GM12872 (cell line): ENCODE results near the gene PRSS36.

Experiments used
- TF ChIP-seq, protein P1 (sequence below): IDR thresholded peaks from 3 replicates; pipeline ENCODE4 v1.5.1; 2011; ENCODE audit warnings: low read depth, mild to moderate bottlenecking, low read length, moderate library complexity; ENCODE audit not compliant: insufficient read depth

Gene PRSS36

DNA sequence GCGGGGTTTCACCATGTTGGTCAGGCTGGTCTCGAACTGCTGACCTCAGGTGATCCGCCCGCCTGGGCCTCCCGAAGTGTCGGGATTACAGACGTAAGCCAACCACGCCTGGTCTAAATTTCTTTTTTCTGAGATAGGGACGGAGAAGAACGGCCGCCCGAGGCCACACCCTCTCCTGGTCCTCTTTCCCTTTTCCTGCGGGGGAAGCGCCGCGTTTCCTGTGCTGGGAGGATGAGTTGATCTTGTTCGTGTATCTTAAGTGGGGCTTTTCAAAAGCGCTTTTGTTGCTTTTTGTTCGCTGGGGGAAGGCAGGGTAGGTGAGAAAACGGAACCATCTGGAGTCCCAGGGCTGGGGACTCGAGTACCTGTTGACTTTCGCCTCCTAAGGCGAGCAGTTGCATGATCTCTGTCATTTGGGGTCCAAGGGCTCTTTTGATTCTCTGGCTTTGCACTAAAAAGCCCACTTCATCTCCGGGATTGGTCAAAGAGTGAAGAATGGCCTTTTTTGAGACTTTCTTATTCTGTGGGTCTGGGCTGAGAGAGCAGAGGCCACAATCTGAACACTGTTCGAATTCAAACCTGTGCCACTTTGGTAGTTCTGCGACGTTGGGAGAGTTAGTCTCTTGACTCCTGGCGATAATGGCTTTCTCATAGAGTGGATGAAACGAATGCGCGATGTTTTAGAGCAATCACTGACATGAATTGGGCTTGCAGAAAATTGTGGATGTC, 31.4 kb upstream of the PRSS36 start:
- TF ChIP-seq, protein P1, sequence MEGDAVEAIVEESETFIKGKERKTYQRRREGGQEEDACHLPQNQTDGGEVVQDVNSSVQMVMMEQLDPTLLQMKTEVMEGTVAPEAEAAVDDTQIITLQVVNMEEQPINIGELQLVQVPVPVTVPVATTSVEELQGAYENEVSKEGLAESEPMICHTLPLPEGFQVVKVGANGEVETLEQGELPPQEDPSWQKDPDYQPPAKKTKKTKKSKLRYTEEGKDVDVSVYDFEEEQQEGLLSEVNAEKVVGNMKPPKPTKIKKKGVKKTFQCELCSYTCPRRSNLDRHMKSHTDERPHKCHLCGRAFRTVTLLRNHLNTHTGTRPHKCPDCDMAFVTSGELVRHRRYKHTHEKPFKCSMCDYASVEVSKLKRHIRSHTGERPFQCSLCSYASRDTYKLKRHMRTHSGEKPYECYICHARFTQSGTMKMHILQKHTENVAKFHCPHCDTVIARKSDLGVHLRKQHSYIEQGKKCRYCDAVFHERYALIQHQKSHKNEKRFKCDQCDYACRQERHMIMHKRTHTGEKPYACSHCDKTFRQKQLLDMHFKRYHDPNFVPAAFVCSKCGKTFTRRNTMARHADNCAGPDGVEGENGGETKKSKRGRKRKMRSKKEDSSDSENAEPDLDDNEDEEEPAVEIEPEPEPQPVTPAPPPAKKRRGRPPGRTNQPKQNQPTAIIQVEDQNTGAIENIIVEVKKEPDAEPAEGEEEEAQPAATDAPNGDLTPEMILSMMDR: no peak

DNA sequence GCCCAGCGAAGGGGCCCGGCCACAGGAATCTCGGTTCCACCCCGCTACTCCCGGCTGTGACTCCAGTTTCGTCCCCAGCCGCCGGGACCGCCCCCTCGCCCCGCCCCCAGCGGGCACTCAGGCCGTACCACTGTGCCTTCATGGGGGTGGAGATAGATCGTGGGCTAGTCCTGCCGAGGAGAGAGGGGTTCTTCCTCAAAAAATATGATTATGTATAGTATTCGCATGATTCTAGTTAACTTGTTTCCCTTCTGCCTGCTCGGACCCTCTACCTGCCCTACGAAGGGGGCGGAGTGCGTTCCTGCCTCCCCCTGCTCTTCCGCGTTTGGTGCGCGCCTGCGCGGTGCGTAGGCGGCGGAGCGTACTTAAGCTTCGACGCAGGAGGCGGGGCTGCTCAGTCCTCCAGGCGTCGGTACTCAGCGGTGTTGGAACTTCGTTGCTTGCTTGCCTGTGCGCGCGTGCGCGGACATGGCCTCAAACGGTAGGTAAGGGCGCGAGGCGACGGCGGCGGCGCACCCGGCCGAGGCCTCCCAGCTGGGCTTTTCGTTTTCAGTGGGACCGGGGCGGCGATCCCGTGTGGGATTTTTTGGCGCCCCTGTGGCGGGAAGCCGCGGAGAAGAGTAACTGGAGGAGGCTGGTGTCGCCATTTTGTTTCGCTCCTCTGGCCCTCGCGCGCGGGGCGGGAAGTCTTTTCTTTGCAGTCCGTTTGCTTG, 30.0 kb upstream of the PRSS36 start, which contains the start of gene FUS:
Gene FUS (plus strand): TSS at position 393 of the 713 bp plus-strand sequence. CDS start 76 bp downstream, at position 469.
- TF ChIP-seq, protein P1: no peak

DNA sequence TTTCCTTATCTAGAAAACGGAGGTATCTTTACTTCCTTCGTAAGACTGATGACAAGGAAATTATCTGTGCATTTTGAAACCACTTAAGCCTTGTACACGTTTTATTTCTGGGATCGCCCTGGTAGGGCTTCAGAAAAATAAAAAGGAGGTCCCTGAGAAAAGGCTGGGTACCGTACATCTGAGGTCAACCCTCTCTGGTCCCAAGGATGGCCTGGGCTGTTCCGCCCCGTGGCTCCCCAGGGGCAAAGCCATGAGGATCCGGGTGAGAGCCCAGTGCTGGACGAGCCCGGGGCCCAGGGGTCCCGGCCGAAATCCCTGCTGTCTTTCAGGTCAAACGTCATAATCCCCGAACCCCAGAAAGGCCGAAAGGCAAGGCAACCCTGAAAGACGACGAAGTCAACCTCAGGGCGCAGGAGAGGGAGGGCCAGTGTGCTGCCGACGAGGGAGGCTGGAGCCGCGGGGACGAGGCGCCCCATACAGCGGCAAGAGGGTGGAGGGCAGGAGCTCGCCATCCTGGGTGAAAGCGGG, 29.4 kb upstream of the PRSS36 start:
- TF ChIP-seq, protein P1: no peak

DNA sequence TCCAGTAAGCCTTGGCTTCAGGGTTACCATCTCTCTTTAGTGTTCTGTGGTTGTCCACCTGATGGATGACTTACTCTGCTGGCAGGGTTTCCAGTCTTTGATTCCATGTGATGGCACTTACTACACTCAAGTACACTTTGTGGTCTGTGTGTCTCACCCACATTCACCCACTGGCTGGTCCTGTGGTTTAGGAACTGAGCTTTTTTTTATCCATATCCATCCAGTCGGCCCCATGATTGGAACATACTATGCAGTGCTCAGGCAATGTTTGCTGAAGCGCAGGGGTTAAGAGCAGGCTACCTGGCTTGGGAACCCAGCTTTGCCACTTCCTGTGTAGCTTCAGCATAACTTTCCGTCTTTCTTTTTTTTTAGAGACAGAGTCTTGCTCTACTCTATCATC, 27.3 kb upstream of the PRSS36 start:
- TF ChIP-seq, protein P1: no peak

DNA sequence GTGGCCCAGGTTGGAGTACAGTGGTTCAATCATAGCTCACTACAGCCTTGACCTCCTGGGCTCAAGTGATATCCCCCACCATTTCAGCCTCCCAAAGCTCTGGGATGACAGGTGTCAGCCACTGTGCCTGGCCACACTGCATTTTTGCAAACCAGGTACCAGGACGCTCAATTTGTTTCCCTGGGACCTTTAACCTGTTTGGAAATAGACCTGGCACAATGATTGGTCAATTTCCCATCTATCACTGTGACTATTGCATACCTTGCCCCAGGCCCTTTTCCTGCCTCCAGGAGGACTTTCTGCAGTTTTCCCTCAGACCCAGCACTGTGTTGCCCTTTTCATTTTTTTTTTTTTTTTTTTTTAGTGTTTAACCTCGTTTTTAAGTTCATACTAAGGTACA, 19.0 kb upstream of the PRSS36 start:
- TF ChIP-seq, protein P1: no peak

DNA sequence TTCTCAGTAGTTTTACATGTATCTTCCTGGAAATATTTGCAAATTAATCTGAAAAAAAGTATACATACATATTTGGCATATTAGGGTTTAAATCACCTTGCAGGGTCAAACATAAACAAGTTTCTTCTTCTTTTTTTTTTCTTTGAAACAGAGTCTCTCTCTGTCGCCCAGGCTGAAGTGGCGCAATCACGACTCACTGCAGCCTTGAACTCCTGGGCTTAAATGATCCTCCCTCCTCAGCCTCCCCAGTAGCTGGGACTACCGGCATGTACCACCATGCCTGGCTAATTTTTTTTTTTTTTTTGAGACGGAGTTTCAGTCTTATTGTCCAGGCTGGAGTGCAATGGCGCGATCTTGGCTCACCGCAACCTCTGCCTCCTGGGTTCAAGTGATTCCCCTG, 17.4 kb upstream of the PRSS36 start:
- TF ChIP-seq, protein P1: no peak

DNA sequence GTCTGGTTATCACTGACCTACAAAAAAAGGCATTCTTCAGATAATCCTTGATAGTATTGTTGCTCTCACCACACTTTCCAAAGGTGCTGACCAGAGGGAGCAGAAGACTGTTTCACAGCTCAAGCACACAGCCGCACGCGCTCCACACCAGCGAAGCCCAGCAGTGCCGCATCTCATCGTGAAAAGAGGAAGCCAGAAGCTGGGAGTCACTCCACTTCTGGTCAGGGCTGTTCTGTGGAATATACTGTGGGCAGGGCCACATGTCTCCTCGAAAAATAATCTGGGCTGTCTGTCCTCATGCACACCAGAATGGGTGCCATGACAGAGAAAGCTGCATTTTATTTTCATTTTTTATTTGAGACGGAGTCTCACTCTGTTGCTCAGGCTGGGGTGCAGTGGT, 7.3 kb upstream of the PRSS36 start:
- TF ChIP-seq, protein P1: no peak
